Ovary (tissue), 3 donors: Measurements from ENCODE around the gene SYNM.

Experiments used
- EP300 ChIP-seq: sonication (generic); formaldehyde crosslinking; IDR thresholded peaks from one replicate; pipeline ENCODE4 v1.6.1; 2017; ENCODE audit warnings: antibody characterized with exemption
- TF ChIP-seq, protein P1 (sequence below), 3 donors: fragments of 450-650 bp in 2 of 3; fragments of 200-600 bp in 1 of 3; IDR thresholded peaks; one replicate each; pipeline versions ENCODE4 v1.5.1 to v1.8.0; 2016 to 2022; ENCODE audit warnings: antibody characterized with exemption in 3 of 3, mild to moderate bottlenecking in 1 of 3
- donor health status: DM: no; HTN: no; CAD: no.

DNA sequence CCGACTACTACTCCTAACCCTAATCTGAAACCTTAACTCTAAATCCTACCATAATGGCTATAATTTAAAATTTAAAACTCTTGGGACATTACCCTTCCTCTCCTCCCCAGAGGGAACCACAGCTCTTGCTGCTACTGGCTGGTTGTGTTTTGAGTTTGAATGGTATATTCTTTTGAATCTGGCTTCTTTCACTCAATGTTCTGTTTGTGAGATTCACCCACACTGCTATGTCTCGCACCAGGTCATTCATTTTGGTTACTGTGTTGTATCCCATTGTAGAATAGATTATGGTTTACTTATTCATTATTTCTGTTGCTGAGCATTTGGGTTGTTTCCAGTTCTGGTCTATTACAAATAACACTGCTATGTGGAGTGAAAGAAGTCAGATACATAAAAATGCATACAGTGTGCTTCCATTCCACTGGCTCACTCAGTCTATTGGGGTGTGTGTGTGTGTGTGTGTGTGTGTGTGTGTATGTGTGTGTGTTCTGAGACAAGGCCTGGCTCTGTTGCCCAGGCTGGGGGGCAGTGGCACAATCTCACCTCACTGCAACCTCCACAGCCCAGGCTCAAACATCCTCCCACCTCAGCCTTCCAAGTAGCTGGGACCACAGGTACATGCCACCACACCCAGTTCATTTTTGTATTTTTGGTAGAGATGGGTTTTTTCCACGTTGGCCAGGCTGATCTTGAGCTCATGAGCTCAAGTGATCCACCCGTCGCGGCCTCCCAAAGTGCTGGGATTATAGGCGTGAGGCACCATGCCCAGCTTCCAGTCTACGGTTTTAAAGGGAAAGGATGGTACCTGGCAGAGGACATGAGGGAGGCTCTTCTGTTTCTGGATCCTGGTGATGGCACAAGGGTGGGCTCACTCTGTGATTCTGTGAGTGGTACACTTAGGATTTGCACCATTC, 19.2 kb upstream of the SYNM start:
- TF ChIP-seq, protein P1, sequence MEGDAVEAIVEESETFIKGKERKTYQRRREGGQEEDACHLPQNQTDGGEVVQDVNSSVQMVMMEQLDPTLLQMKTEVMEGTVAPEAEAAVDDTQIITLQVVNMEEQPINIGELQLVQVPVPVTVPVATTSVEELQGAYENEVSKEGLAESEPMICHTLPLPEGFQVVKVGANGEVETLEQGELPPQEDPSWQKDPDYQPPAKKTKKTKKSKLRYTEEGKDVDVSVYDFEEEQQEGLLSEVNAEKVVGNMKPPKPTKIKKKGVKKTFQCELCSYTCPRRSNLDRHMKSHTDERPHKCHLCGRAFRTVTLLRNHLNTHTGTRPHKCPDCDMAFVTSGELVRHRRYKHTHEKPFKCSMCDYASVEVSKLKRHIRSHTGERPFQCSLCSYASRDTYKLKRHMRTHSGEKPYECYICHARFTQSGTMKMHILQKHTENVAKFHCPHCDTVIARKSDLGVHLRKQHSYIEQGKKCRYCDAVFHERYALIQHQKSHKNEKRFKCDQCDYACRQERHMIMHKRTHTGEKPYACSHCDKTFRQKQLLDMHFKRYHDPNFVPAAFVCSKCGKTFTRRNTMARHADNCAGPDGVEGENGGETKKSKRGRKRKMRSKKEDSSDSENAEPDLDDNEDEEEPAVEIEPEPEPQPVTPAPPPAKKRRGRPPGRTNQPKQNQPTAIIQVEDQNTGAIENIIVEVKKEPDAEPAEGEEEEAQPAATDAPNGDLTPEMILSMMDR (IDR thresholded peaks at IDR 0.05), result no peak
- no peak for TF ChIP-seq EP300
